Activated T-helper 17 cell treated with anti-CD3 and anti-CD28 coated beads, Interleukin-2, amount 50 U/mL, for 72 hours (primary cell): Measurements from ENCODE around the gene MEOX1. TPM values are rescaled to one million over a fixed set of nuclear protein-coding genes. Genes with fewer than 3 reads are reported as not detected.

Experiments used
- ATAC-seq: fragments of 150-1000 bp; cut with Tn5 transposase; replicated peaks from 2 replicates; pipeline ENCODE4 v1.10.0; 2021; ENCODE audit warnings: mild to moderate bottlenecking, moderate library complexity
- H3K27ac Mint-ChIP-seq: one replicate; pipeline ENCODE4 v1.8.0; 2022; ENCODE audit warnings: mixed read lengths
- H3K27me3 Mint-ChIP-seq: one replicate; pipeline ENCODE4 v1.8.0; 2022; ENCODE audit warnings: mixed read lengths
- H3K36me3 Mint-ChIP-seq: one replicate; pipeline ENCODE4 v1.8.0; 2022; ENCODE audit warnings: low read depth, mild to moderate bottlenecking, mixed read lengths
- H3K4me1 Mint-ChIP-seq: one replicate; pipeline ENCODE4 v1.8.0; 2022; ENCODE audit warnings: mixed read lengths
- H3K4me3 Mint-ChIP-seq: one replicate; pipeline ENCODE4 v1.8.0; 2022; ENCODE audit warnings: mild to moderate bottlenecking, mixed read lengths
- H3K9me3 Mint-ChIP-seq: one replicate; pipeline ENCODE4 v1.8.0; 2022; ENCODE audit warnings: mixed read lengths
- total RNA-seq, 2 donors: library from RNA; stranded (reverse); gene quantifications; one replicate each; pipeline ENCODE4 v1.2.3, GENCODE V29; 2022

The MEOX1 gene
- total RNA-seq, 2 donors from 2014 or later = 3.3 to 4.8 TPM

DNA sequence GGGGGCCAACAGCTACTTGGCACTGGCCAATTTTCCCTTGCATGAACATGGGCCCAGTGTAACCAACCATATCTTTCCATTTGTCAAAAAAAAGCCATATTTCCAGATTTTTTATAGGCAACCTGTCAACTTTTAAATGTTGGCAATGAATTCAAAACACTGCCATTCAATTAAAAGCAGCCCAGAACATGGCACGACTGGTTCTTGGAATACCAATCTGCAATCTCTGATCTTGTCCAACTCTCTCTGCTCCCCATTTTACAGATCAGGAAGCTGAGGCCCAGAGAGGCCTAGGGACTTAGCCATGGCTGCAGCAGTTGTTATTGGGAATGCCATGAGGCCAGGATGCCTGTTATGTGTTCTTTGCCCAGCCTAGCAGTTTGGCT is 8.9 kb upstream of the MEOX1 start:
- no peak overlapping the region for H3K4me3 Mint-ChIP-seq
- no peak for ATAC-seq
- H3K27ac Mint-ChIP-seq = no peak overlapping the region

DNA sequence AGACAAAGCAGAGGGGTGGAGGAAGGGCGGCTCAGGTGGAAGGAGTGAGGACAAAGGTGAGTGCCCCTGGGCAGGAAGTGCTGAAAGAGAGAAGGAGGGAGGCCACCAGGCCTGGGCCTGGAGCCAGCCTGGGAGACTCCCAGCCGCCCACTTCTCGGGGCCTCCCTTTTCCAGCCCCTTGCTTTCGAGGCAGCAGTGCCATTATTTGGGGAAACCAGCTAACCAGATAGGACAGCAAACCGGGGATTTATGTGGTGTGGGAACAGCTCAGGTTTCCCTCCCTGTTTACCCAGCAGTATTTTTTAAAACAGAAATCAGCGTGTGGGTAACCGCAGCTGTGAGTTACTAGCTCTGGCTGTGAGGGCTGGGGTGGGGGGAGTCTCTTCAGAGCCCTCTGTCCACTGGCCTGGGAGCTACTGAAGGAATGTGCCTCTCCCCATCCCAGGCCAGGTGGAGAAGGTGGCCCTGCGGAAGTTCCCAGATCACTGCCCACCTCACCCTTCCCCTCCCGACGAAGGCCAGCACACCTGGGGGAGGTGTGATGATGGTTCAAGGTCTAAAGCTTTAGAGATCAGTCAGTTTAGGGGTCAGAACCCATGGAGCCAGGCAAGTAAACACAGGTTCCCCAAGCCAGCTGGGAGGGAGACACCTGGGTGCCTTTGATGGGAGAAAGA is 8.4 kb upstream of the MEOX1 start:
- peak; percentile 32 for ATAC-seq
- Mint-ChIP-seq H3K27me3 (no peaks in the 10 kb centered on the region), H3K9me3 (no peaks in the 10 kb centered on the region), H3K27ac (peak overlapping the region; percentile 49), H3K4me1 (peaks cover 4% of the 10 kb centered on the region), H3K36me3 (no peaks in the 10 kb centered on the region), H3K4me3 (no peak overlapping the region)

More for the DNA sequence above, 8.9 kb upstream of the MEOX1 start:
- H3K4me1 Mint-ChIP-seq = peaks cover 4% of the 10 kb centered on the region
- H3K9me3 Mint-ChIP-seq = no peaks in the 10 kb centered on the region
- H3K36me3 Mint-ChIP-seq = no peaks in the 10 kb centered on the region
- H3K27me3 Mint-ChIP-seq = no peaks in the 10 kb centered on the region

DNA sequence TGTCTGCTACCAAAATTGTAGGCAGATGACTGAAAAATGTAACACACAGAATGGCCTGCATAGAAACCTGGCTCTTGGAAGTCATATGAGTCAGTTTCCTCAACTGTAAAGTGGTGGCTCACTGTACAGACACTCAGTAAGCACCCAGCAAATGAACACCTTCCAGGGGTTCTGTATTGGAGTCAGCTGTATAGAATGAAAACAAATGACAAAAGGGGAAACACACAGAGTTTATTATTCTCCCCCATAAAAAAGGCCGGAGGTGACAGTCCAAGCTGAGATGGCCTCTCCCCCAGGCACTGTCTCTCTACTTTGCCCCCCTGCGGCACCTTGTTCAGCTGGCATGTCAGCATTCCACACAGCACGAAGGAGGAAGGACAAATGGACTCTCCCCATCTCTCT is 6.2 kb upstream of the MEOX1 start:
- H3K27ac Mint-ChIP-seq = no peak overlapping the region
- no peaks in the 10 kb centered on the region for H3K27me3 Mint-ChIP-seq
- no peaks in the 10 kb centered on the region for H3K9me3 Mint-ChIP-seq
- no peaks in the 10 kb centered on the region for H3K4me1 Mint-ChIP-seq
- peak; percentile 98 for ATAC-seq
- no peak overlapping the region for H3K4me3 Mint-ChIP-seq
- H3K36me3 Mint-ChIP-seq = no peaks in the 10 kb centered on the region

DNA sequence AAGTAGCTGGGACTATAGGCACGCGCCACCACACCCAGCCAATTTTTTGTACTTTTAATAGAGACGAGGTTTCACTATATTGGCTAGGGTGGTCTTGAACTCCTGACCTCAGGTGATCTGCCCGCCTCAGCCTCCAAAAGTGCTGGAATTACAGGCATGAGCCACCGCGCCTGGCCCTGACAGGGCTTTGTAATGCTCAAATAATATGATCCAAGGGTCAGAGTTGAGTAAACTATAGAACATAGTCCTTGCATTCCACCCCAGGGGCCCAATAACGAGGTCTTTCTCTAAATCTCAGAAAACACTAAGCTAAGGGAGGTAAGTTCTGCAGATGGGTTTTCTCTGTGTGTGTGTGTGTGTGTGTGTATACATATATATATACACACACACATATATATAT is 5.8 kb upstream of the MEOX1 start:
- H3K27me3 Mint-ChIP-seq = no peaks in the 10 kb centered on the region
- H3K27ac Mint-ChIP-seq = no peak overlapping the region
- H3K9me3 Mint-ChIP-seq = no peaks in the 10 kb centered on the region
- no peak for ATAC-seq
- H3K4me1 Mint-ChIP-seq = peaks cover 4% of the 10 kb centered on the region
- H3K36me3 Mint-ChIP-seq = no peaks in the 10 kb centered on the region
- no peak overlapping the region for H3K4me3 Mint-ChIP-seq

DNA sequence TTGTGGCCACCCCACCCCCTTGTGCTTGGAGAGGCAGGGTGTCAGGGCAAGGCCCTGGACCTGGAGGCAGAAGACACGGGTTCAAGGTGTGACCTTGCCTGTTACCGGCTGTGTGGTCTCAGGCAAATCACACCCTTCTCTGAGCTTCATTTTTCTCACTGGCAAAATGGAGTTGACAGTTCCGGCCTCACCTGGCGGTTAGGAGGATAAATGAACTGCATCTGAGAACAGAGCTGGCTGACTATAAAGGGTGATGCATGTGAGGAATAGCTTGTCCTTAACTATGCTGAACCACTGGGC is 4.2 kb upstream of the MEOX1 start:
- Mint-ChIP-seq H3K4me1 (peaks cover 15% of the 10 kb centered on the region), H3K9me3 (no peaks in the 10 kb centered on the region), H3K27ac (no peak overlapping the region), H3K4me3 (no peak overlapping the region), H3K36me3 (no peaks in the 10 kb centered on the region), H3K27me3 (no peaks in the 10 kb centered on the region)
- ATAC-seq = no peak

DNA sequence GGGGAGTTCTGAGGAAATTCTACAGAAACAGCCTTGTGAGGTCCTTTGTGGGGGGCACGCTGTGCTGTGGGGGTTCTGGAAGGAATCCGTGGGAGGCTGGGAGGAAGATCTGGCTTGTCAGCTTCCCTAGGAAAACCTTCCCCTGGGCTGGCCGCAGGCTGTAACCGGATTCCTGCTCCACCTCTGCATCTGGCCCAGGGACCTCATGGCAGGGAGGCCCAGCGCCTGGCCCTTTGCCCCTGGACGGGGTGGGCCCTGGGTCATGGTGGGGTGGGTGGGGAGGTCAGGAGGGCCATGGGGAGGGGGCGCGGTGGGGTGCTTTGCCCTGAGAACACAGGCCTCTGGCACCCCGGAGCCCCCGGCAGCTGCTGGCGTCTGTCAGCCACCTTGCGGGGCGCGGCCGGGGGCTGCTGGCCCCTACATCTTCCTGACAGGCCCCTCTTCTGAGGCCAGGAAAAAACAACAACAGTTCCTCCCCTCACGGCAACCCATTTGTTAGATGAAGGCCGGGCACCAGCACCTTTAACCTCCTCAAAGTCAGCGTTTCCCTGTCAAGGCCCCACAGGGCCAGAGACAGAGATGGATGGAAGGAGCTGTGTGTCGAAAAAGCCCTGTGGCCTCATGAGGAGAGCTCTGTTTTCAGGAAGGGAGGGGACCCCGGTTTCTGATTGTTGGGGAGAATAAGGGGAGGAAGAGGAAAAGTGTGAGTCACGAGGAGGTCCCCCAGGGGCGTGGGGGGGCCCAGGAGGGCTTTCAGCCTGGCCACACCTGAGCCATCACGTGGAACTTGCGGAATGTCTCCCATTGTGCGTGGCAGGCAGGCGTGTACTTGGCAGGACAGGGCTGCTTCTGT is 3.6 kb upstream of the MEOX1 start:
- Mint-ChIP-seq H3K4me1 (peaks cover 15% of the 10 kb centered on the region), H3K4me3 (no peak overlapping the region), H3K27ac (no peak overlapping the region), H3K27me3 (no peaks in the 10 kb centered on the region), H3K36me3 (no peaks in the 10 kb centered on the region), H3K9me3 (no peaks in the 10 kb centered on the region)
- ATAC-seq = no peak

DNA sequence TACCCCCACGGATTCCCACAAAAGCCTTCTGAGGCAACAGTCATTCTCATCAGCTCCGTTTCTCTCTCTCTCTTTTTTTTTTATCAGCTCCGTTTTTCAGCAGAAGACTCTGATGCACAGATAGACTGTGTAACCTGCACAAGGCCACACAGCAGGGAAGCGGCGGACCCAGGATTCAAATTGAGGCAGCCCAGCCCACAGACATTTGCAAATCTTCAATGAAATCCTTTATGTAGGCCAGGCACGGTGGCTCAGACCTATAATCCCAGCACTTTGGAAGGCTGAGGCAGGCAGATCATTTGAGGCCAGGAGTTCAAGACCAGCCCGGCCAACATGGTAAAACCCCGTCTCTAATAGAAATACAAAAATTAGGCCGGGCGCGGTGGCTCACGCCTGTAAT is 2.4 kb upstream of the MEOX1 start:
- H3K27ac Mint-ChIP-seq = no peak overlapping the region
- H3K9me3 Mint-ChIP-seq = no peaks in the 10 kb centered on the region
- no peak for ATAC-seq
- no peaks in the 10 kb centered on the region for H3K36me3 Mint-ChIP-seq
- no peaks in the 10 kb centered on the region for H3K27me3 Mint-ChIP-seq
- peaks cover 15% of the 10 kb centered on the region for H3K4me1 Mint-ChIP-seq
- H3K4me3 Mint-ChIP-seq = no peak overlapping the region

DNA sequence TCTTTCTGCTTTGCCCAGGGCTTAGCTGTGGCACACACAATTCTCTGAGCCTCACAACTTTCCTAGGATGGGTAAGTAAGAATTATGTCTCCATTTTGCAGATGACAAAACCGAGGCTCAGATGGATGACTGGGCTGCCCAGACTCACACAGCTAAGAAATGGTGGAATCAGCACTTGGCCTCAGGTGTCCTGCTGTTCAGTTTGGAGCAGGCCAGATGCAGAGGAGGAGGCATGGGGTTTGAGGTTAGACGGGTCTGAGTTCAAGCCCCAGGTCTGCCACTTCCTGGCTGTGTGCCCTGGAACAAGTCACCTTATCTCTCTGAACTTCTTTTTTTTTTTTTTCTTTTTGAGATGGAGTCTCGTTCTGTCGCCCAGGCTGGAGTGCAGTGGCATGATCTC is 1.7 kb upstream of the MEOX1 start:
- Mint-ChIP-seq H3K4me1 (peaks cover 15% of the 10 kb centered on the region), H3K9me3 (no peaks in the 10 kb centered on the region), H3K27me3 (no peaks in the 10 kb centered on the region), H3K27ac (no peak overlapping the region), H3K4me3 (no peak overlapping the region), H3K36me3 (no peaks in the 10 kb centered on the region)
- no peak for ATAC-seq

DNA sequence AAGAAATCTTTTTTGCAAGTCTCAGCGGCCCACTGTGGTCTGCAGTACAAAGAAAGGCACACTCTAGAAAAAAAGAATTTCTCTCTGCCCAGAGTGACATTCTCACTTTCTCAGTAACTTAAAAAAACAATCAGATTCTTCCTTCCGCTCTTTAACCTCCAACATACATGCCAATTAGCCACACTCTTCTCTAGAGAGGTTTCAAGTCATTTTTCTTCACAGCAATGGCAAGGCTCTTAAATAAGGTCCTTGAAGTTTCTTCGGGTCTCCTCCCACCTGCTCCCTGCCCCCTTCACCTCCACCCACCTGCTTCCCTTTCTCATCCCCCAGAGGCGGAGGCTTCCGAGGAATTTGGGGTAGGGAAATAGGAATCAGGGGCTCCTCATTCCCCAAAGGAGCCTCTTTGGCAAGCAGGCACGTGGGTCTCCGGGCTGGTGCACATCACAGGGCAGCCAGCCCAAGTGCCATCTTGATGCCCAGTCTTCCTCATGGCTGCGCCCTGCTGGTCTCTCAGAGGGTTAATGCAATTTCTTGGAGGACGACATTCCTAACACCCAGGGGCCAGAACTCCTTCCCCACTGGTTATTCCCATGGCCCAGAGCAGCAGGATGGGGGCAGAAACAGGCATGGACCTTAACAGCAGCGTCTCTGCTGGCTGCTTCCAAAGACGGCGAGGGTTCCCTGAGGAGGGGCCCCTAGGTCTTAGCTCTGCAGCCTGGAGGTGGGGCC is 855 bp upstream of the MEOX1 start:
- ATAC-seq = peak; percentile 69
- Mint-ChIP-seq H3K27ac (peak overlapping the region; percentile 74), H3K4me1 (peaks cover 15% of the 10 kb centered on the region), H3K4me3 (peak overlapping the region; percentile 79), H3K27me3 (no peaks in the 10 kb centered on the region), H3K36me3 (no peaks in the 10 kb centered on the region), H3K9me3 (no peaks in the 10 kb centered on the region)

DNA sequence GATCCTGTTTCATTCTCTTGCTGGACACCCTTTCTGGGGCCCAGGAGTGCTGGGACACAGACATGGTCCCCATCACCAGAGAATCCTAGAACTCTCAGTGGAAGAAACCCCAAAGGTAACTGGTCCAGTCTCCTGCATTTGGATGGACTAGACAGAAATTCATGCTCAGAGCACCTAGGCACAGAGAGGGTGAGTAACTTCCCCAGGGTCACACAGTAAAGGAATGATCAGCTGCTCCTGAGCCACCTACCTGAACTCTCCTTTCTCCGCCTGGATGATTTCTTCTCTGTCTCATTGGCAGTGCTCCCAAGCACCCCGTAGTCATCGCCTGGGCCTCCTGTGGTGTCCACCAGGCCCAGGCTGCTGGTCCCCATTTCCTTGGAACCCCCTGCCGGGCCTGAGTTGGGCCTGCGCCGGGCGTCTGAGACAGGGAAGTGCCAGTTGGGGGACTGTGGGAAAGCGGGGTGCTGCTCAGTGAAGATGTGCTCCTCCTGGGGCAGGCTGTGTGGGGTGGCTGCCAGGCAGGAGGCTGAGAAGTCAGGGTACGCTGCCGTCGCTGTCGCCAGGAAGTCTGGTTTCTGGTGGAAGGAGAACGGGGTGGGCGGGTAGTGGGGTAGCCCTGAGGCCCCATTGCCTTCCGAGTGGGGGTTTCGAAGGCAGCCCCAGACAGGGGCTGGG is 767 bp downstream of the MEOX1 start:
- H3K9me3 Mint-ChIP-seq = no peaks in the 10 kb centered on the region
- peak overlapping the region; percentile 79 for H3K4me3 Mint-ChIP-seq
- H3K36me3 Mint-ChIP-seq = no peaks in the 10 kb centered on the region
- peak; percentile 10 for ATAC-seq
- H3K27ac Mint-ChIP-seq = peak overlapping the region; percentile 41
- H3K4me1 Mint-ChIP-seq = peaks cover 23% of the 10 kb centered on the region
- no peaks in the 10 kb centered on the region for H3K27me3 Mint-ChIP-seq

DNA sequence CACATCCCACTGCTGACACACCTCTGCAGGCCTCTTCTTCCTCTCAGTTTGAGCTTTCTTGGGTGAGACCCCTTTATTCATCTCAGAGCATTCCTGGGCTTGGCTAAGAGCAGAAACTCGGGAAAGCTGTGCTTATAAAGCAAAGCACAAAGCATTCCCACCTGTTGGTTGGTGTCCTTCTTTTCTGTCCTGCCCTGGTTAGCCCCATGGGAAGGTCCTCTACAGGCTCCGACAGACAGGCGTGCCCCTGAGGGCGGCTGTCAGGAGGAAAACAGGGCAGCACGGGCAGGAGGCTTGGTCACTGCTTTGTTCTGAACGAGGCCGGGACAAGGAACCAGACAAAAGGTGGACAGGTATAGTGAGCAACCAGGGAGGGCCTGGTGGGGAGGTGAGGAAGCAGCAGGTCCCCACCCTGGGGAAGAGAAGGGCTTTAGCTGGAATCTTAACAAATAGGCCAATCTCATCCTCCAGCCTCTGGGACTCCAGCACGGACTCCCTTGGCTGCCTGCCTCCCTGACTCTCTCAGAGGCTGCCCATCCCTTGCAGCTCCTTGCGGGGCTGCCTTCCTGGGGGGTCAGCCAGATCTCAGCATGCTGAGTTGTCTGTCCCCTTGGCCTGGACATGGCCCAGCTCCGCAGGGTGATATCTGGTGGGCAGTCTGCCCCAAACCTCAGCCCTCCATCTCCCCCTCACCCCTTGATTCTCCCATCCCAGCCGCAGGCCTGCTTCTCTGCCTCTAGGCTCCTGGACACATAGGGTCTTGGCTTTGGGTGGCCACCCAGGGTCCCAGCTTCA is 1.7 kb downstream of the MEOX1 start:
- H3K27ac Mint-ChIP-seq = peak overlapping the region; percentile 41

DNA sequence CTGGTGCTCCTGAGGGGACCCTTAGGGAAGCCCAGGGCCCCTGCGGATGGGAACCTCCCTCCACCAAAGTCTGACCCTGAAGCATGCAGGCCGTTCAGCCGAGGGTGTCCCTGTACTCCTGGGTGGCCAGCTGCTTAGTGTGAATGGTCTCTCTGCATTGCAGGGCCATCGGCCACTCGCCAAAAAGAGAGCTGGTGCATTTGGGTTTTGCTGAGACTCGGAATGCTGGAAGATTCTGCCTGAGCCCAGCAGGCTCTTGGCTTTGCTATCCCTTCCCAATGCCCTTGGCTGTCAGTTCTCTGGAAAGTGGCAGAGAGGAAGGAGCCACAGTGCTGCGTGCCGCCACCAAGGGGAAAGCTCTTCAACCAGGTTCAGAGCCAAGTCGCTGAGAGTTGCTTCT is 2.8 kb downstream of the MEOX1 start:
- ATAC-seq = no peak
- Mint-ChIP-seq H3K4me1 (peaks cover 28% of the 10 kb centered on the region), H3K4me3 (peak overlapping the region; percentile 79), H3K9me3 (no peaks in the 10 kb centered on the region), H3K27ac (no peak overlapping the region), H3K27me3 (no peaks in the 10 kb centered on the region), H3K36me3 (no peaks in the 10 kb centered on the region)

More for the DNA sequence above, 1.7 kb downstream of the MEOX1 start:
- peaks cover 28% of the 10 kb centered on the region for H3K4me1 Mint-ChIP-seq
- no peaks in the 10 kb centered on the region for H3K36me3 Mint-ChIP-seq
- H3K9me3 Mint-ChIP-seq = no peaks in the 10 kb centered on the region
- no peaks in the 10 kb centered on the region for H3K27me3 Mint-ChIP-seq
- no peak for ATAC-seq
- H3K4me3 Mint-ChIP-seq = peak overlapping the region; percentile 79

DNA sequence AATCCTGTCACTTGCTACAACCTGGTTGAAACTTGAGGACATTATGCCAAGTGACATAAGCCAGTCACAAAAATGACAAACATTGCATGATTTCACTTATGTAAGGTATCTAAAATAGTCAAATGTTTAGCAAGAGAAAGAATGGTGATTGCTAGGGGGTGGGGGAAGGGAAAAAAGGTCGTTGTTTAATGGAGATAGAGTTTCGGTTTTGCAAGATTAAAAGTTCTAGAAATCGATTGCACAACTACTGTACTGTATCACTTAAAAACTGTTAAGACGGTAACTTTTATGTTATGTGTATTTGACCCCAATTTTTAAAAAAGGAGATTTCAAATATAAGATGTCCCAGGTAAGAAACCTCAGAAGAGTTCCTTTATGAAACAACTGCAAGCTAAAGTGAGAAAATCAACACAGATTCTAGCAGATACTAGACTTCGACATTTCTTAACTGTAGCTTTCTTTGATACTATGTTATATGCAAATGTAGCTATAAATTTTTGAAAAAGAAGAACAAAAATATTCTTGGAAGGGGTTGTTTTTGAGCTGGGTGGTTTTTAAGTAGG is 5.9 kb downstream of the MEOX1 start:
- H3K27ac Mint-ChIP-seq = peak overlapping the region; percentile 30
- H3K4me3 Mint-ChIP-seq = peak overlapping the region; percentile 67
- no peaks in the 10 kb centered on the region for H3K9me3 Mint-ChIP-seq

DNA sequence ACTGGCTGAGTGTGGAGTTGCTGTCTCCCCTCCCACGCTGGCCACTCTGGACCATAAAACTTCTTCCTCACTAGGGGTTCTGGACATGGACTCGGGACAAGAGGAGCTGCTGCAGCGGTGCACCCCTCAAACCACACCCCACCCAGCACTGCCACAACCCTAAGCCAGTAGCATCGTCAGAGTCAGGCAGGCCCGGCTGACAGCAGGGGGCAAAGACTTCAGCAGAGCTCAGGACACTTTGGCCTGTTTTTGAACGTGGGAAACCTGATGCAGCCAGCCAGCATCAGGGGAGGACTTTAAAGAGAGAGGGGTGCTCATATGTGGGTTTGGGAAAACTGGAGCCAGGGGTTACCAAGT is 9.6 kb downstream of the MEOX1 start:
- Mint-ChIP-seq H3K27me3 (peaks cover 6% of the 10 kb centered on the region), H3K9me3 (no peaks in the 10 kb centered on the region), H3K4me3 (no peak overlapping the region), H3K4me1 (peaks cover 13% of the 10 kb centered on the region), H3K27ac (no peak overlapping the region), H3K36me3 (no peaks in the 10 kb centered on the region)
- ATAC-seq = no peak

More for the DNA sequence above, 5.9 kb downstream of the MEOX1 start:
- Mint-ChIP-seq H3K27me3 (no peaks in the 10 kb centered on the region), H3K36me3 (no peaks in the 10 kb centered on the region), H3K4me1 (peaks cover 13% of the 10 kb centered on the region)
- ATAC-seq = peak; percentile 47
